NCI-H82 treated with DMSO at 0.1 percent for 48 hours (cell line): Measurements from ENCODE around the gene NOL4L.
"Not testable (repeated sequence)": the region's sequence is repeated elsewhere in the genome, so short reads cannot be mapped to it uniquely, and the experiment has no call there.

Experiments used
- DNase-seq: peaks from one replicate; lab custom pipeline; 2025; ENCODE audit not compliant: unreplicated experiment; lab: John Stamatoyannopoulos, UW

The NOL4L gene

DNA sequence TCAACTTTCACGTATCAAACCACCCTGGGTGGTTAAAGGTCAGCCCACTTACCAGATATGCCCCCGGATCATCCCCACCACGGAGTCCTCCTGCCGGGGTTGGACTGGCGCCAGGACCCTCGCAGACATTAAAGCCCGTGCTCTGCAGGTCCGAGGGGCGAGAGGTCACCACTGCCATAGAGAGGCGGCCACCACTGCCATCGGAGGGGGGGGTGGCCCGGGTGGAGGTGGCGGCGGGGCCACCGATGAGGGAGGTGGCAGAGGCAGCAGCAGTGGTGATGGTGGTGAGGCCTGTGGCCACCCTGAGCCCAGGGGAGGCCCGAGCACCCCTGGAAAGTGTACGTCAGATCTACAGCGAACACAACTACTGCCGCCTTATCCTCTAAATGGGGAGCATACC is 150.7 kb downstream of the NOL4L start:
- DNase-seq: no peak

DNA sequence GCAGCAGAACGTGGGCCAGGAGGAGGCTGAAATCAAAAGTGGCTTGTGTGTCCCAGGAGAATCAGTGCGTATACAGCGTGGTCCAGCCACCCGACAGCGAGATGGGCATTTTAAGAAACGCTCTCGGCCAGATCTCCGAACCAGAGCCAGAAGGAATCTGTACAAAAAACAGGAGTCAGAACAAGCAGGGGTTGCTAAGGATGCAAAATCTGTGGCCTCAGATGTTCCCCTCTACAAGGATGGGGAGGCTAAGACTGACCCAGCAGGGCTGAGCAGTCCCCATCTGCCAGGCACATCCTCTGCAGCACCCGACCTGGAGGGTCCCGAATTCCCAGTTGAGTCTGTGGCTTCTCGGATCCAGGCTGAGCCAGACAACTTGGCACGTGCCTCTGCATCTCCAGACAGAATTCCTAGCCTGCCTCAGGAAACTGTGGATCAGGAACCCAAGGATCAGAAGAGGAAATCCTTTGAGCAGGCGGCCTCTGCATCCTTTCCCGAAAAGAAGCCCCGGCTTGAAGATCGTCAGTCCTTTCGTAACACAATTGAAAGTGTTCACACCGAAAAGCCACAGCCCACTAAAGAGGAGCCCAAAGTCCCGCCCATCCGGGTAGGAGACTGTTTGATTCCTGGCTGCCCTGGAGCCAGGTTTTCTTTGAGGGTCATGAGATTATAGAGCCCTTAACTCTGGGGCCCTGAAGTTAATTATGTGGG is 151.7 kb downstream of the NOL4L start:
- no peak for DNase-seq

DNA sequence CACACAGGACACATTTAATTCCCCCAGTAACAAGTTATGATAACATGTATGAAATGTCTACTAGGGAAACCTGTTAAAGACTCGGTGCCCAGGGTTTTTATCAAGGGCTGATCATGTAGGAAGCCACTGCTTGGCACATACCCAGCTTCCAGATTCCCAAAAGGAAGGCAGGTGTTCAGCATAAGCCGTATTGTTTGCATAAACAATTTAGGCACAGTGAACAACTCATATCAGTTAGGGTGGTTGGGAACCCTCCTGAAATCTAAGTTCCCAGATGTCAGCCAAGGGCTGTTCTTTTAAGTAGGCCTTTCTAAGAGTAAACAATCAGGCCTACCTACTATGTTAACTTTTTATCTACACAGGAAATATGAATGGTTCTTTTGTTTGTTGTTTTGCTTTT is 152.9 kb downstream of the NOL4L start:
- DNase-seq: no peak

DNA sequence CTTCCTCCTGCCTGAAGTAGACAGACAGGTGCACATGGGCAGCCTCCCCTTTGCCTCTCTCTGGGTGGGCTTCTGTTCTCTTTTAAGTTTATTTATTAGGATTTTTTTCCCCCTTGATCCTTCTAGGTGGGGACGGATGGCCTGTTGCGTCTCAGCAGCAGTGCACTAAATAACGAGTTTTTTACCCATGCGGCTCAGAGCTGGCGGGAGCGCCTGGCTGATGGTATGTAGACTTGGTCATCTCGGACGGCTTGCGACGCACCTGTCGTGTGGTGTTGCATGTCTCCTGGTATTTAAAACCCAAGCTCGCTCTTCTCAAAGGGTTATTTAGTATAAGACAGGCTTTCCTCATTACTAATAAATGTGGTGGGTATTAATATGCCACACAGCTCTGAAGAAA is 153.7 kb downstream of the NOL4L start:
- no peak for DNase-seq

DNA sequence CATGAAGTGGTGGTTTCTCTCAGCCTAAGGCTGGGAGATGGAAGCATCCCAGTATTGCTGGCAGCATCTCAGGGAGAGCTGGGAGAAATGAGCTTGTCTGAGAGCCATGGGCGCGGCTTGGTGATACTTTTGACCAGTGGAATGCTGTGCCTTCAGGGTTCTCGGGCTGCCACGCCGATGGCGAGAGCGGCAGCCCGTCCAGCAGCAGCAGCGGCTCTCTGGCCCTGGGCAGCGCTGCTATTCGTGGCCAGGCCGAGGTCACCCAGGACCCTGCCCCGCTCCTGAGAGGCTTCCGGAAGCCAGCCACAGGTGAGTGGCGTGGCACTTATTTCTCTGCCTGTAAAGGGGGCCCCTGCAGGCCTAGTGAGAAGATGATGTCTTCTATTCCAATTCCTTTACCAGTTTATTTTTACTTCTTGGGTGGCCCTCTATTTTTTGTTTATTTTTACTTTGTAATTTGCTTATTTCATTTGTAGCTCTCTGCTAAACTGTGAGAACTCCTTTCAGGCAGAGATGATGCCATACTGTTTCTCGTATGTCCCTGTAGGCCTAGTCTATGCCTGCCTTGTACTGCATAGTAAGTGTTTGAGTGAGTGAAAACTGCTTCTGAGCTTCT is 155.3 kb downstream of the NOL4L start:
- DNase-seq: no peak

DNA sequence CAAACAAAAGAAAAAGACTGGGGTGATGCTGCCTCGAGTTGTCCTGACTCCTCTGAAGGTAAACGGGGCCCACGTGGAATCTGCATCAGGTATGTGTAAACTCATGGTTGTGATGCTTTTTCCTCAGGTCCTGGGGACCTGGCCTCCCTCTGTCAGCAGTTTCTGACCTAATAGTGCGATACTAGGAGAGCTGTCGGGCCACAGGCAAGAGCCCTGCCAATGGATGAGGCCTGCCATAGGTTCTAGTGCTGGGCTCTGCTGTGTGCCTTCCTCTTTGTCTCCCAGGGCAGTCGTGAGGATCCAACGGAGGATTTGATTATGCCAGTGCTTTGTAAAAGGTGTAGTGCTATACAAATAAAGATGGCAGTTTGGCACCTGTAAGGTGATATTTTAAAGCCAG is 155.8 kb downstream of the NOL4L start:
- no peak for DNase-seq

DNA sequence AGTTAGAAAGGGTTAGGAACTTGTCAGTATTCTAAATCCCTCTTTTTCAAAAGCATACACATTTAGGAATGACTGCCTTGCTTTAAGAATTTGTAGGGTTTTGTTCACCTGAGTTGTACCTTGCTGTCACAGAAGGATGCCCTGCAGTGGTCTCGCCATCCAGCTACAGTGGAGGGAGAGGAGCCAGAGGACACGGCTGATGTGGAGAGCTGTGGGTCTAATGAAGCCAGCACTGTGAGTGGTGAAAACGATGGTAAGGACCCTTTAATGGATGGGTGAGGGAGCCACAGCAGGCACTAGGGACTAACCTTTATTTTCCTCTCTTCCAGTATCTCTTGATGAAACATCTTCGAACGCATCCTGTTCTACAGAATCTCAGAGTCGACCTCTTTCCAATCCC is 157.1 kb downstream of the NOL4L start:
- no peak for DNase-seq

DNA sequence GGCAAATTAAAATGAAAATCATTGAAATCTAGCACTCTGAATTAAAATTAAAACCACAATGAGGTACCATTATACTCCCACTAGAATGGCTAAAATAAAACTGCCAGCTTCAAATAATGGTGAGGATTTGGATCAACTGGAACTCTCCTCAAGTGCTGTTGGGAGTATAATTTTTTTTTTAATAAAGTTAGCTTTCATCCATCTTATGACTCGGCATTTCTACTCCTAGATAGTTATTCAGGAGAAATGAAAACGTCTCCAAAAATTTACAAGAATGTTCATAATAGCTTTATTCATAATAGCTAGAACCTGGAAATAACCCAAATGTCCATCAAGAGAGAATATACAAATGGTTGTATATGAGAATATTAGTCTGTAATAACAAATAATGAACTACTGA is 163.8 kb downstream of the NOL4L start:
- no peak for DNase-seq

DNA sequence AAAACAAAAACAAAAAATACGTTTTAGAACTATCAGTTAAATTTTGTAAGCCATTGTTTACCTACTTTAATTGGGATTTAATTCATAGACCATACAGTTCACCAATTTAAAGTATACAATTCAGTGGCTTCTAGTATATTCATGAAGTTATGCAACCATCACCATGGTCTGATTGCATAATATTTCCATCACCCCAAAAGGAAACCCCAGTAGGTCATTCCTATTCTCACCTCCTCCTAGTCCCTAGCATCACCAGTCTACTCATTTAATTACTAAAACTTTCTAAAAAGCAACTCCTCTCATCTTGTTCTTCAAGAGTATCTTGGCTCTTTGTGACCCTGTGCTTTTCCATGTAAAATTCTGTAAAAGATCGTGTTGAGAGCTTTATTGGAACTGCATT is 166.8 kb downstream of the NOL4L start:
- no peak for DNase-seq

DNA sequence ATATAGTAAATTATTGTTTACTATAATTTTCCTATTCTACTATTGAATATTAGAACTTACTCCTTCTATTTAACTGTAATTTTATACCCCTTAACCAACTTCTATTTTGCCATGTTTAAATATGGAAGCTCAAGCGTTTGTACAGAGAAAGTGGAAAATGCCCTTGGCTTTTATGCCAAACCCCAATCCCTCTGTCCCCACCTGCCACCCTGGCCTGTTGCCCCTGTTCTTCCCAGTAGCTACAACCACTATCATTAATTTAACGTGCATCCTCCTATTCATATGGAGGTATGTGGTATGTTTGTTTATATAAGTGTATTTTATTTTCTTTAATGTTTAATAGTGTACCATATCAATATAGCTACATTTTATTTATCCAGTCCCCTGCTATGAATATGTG is 168.9 kb downstream of the NOL4L start:
- DNase-seq: no peak

DNA sequence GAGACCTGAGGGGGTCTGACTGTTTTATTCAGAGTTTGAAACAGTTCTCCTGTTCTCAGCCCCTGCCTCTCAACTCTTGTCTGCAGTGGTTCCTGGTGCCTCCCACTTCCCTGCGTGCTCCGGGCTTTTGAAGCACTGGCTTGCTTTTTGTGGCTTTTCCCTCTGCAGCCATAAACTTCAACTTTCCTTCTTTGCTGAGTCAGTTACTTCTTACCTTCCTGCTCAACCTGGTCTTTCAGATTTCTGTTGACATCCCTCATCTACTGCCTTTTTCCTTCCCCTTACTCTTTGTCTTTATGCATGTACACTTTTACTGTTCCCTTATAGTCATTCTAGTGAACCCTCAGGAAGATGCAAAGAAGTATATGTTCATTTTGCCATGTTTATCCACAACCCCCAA is 169.6 kb downstream of the NOL4L start:
- DNase-seq: no peak

DNA sequence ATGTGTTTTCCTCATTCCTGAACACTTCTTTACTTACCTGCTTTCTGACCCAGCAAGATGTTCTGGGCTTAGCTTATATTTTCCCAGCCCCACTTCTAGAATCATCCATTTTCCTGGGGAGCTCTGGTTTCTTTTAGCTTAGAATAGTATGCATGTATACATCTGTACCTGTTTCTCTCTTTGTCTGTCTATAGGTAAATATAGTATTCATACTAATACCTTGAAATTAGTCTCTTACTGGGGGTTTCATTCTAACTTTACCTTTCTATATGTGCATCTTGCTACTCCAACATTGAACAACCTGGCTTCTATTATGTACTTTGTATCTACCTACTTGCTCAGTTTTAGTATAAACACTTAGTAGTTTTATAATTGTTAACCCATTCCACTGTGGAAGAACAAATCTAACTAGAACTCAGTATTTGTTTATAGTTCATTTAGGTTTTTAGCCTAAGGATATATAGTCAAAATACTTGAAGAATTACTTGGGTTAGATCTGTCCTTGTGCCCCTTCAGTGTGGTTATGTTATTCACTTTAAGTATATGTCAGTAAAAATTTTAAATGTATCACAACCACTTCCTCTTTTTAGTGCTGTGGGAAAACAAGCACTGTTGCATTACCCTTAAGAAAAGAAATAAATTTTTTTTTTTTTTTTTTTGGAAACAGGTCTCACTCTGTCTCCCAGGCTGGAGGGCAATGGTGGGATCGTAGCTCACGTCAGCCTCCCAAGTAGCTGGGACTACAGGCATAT is 173.0 kb downstream of the NOL4L start:
- no peak for DNase-seq

DNA sequence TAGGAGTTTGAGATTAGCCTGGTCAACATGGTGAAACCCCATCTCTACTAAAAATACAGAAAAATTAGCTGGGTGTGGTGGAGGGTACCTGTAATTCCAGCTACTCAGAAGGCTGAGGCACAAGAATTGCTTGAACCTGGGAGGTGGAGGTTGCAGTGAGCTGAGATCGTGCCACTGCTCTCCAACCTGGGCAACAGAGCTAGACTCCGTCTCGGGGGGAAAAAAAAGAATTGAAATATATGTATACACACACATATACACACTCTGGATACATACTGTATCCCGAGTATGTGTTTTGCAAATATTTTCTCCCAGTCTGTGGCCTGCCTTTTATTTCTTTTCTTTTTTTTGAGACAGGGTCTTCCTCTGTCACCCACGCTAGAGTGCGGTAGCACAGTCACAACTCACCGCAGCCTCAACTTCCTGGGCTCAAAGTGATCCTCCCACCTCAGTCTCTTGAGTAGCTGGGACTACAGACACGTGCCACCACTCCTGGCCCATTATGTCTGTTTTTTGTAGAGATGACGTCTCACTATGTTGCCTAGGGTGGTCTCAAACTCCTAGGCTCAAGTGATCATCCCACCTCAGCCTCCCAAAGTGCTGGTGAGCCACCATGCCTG is 177.9 kb downstream of the NOL4L start:
- DNase-seq: not testable (repeated sequence)

DNA sequence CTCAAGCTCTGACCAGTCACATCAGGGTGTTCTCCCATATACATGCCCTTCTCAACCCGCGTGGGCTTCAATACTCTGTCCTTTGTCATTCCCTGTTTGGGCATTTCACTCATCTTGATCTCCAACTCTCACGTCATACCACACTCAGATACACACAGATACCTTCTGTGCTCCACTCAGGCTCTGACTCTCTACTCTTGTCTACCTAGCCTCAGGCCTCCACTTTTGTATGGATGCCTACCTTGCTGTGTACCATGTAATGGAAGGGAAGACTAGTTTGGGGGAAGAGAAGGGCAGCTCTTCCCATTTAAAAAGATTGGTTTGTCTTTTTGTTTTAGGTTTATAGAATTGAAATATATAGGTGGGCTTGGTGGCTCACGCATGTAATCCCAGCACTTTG is 178.4 kb downstream of the NOL4L start:
- no peak for DNase-seq

DNA sequence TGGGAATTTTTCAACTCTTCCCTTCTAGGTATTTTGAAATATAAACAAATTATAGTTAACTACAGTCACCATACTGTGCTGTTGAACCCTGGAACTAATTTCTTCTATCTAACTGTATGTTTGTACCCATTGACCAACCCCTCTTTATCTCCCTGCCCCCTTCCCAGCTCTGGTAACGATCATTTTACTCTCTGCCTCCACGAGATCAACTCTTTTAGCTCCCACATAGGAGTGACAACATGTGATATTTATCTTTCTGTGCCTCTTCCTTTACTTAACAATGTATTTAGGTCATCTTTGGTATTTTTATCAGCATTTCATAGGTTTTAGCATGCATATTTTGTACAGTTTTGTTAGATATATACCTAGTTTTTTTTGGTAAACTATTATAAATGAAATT is 181.1 kb downstream of the NOL4L start:
- DNase-seq: no peak

DNA sequence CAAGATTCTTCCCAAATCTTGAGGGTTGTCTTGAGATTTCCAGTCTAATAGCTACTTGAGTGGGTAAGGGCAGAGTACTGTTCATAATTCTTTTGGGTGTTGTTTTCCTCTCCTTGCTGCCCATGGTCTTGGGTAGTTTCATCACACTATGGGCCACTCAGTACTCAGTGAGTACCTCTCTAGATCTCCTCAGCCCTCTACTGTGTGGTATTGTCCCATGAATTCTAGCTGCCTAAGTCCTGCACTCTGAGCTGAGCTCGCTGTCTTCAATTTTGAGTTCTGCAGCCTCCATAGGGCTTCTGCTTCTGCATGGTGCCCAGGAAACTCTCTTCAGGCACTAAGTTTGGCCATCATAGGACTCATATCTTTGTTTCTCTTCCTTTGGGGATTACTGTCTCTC is 184.7 kb downstream of the NOL4L start:
- DNase-seq: no peak

DNA sequence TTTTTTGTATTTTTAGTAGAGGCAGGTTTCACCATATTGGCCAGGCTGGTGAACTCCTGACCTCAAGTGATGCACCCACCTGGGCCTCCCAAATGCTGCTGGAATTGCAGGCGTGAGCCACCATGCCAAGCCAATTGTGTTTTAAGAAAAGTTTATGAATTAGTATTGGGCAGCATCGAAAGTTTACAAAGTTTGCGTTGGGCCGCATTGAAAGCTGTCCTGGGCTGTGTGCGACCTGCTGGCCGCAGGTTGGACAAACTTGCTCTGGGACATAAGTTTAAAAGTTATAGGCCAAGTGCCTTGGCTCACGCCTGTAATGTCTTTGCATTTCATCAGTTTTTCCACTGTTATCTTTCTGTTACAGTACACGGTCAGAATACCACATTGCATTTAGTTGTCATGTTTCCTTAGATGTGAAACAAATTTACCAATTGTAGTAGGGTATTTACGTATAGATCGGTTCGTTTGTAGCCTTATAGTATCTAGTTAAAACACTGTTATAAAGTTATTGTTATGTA is 187.5 kb downstream of the NOL4L start:
- no peak for DNase-seq

DNA sequence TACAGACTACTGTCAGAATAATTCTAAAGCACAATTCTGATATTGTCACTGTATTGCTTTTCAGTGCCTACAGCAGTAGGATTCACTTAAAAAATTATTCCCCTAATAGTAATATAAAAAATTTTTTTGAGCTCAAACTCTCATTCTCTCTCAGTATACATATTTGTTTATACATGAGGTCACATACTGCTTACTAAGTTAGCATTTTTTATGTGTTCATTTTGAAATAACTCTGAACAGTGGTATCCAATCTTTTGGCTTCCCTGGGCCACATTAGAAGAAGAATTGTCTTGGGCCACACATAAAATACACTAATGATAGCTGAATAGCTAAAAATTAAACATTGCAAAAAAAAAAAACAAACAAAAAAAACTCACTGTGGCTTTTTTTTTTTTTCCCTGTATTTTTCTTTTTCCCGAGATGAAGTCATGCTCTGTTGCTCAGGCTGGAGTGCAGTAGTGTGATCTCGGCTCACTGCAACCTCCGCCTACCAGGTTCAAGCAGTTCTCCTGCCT is 188.4 kb downstream of the NOL4L start:
- DNase-seq: no peak

DNA sequence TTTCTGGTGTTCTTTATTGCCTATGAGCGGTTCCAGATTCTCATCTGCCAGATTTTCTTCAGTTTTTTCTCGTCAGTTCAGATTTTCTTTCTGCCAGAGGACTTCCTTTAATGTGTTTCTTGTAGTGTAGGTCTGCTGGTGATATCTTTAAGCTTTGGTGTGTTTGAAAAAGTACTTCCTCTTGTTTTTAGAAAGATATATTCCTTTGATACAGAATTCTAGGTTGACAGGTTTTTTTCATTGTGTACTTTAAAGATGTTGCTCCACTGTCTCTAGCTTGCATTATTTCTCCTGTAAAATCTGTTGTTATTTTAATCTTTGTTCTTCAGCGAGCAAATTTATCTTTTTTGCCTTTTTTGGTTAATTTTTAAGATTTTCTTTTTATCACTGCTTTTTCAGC is 190.1 kb downstream of the NOL4L start:
- DNase-seq: no peak
